ENCODE measurements around the gene HSP90B1. TPM values are rescaled to one million over a fixed set of nuclear protein-coding genes. Genes with fewer than 3 reads are reported as not detected.

HSP90B1 gene
- total RNA-seq, 1 donor from 2014 or later: 1,238 TPM

GRCh38 chr12:103929046-103929783 is 995 bp upstream of the HSP90B1 start:
- peaks cover 16% of the 10 kb centered on the region for H3K36me3 ChIP-seq (ENCODE audit: insufficient read depth, low read length)
- H3K9ac ChIP-seq (ENCODE audit: low read length): peak overlapping the region; percentile 91
- peaks cover 25% of the 10 kb centered on the region for H3K4me1 ChIP-seq (ENCODE audit: insufficient read depth, low read length)
- peak overlapping the region; percentile 94 for H2AFZ ChIP-seq (ENCODE audit: low read depth, low read length)
- peaks cover 9% of the 10 kb centered on the region for H3K4me1 Mint-ChIP-seq (ENCODE audit: low read depth, unreplicated experiment)
- FAIRE-seq (no peak), DNase-seq (ENCODE audit: low read depth) (peak; percentile 87)
- no peaks in the 10 kb centered on the region for H3K9me3 Mint-ChIP-seq (ENCODE audit: unreplicated experiment)
- H3K4me2 ChIP-seq (ENCODE audit: low read length): peak overlapping the region; percentile 89
- H3K79me2 ChIP-seq (ENCODE audit: insufficient read depth, low read length): peaks cover 40% of the 10 kb centered on the region
- H3K9me3 ChIP-seq (ENCODE audit: insufficient read depth, low read depth, low read length): no peaks in the 10 kb centered on the region
- peak overlapping the region; percentile 92 for H3K4me3 Mint-ChIP-seq (ENCODE audit: unreplicated experiment)
- H3K27me3 ChIP-seq (ENCODE audit: insufficient read depth, low read length): no peaks in the 10 kb centered on the region
- peak overlapping the region; percentile 68 for H3K27ac Mint-ChIP-seq (ENCODE audit: unreplicated experiment)
- H4K20me1 ChIP-seq (ENCODE audit: insufficient read depth, low read length): peaks cover 36% of the 10 kb centered on the region
- TF ChIP-seq CTCF (IDR thresholded peaks at IDR 0.05; ENCODE audit: insufficient read depth, low read depth, low read length): no peak
- TF ChIP-seq EZH2 (IDR thresholded peaks at IDR 0.05; ENCODE audit: insufficient read depth, low read length): no peak
- peaks cover 4% of the 10 kb centered on the region for H3K36me3 Mint-ChIP-seq (ENCODE audit: low read depth, unreplicated experiment)
- H3K27ac ChIP-seq (ENCODE audit: low read depth, low read length): peak overlapping the region; percentile 97
- H3K27me3 Mint-ChIP-seq (ENCODE audit: low read depth, unreplicated experiment): no peaks in the 10 kb centered on the region
- H3K4me3 ChIP-seq (ENCODE audit: insufficient read depth, low read depth, low read length): peak overlapping the region; percentile 75

GRCh38 chr12:103929784-103930033 is 501 bp upstream of the HSP90B1 start:
- Histone ChIP-seq H3K36me3 (ENCODE audit: insufficient read depth, low read length) (peaks cover 19% of the 10 kb centered on the region), H2AFZ (ENCODE audit: low read depth, low read length) (peak overlapping the region; percentile 94), H3K4me2 (ENCODE audit: low read length) (peak overlapping the region; percentile 89), H3K4me3 (ENCODE audit: insufficient read depth, low read depth, low read length) (peak overlapping the region; percentile 75), H4K20me1 (ENCODE audit: insufficient read depth, low read length) (peaks cover 39% of the 10 kb centered on the region), H3K79me2 (ENCODE audit: insufficient read depth, low read length) (peaks cover 44% of the 10 kb centered on the region), H3K9ac (ENCODE audit: low read length) (peak overlapping the region; percentile 91), H3K4me1 (ENCODE audit: insufficient read depth, low read length) (peaks cover 28% of the 10 kb centered on the region), H3K9me3 (ENCODE audit: insufficient read depth, low read depth, low read length) (no peaks in the 10 kb centered on the region), H3K27me3 (ENCODE audit: insufficient read depth, low read length) (no peaks in the 10 kb centered on the region), H3K27ac (ENCODE audit: low read depth, low read length) (peak overlapping the region; percentile 97)
- H3K4me1 Mint-ChIP-seq (ENCODE audit: low read depth, unreplicated experiment): peaks cover 9% of the 10 kb centered on the region
- no peaks in the 10 kb centered on the region for H3K27me3 Mint-ChIP-seq (ENCODE audit: low read depth, unreplicated experiment)
- no peak for DNase-seq (ENCODE audit: low read depth)
- no peak for TF ChIP-seq CTCF (IDR thresholded peaks at IDR 0.05; ENCODE audit: insufficient read depth, low read depth, low read length)
- no peak for TF ChIP-seq EZH2 (IDR thresholded peaks at IDR 0.05; ENCODE audit: insufficient read depth, low read length)
- peak overlapping the region; percentile 92 for H3K4me3 Mint-ChIP-seq (ENCODE audit: unreplicated experiment)
- H3K36me3 Mint-ChIP-seq (ENCODE audit: low read depth, unreplicated experiment): peaks cover 6% of the 10 kb centered on the region
- H3K27ac Mint-ChIP-seq (ENCODE audit: unreplicated experiment): peak overlapping the region; percentile 68
- no peaks in the 10 kb centered on the region for H3K9me3 Mint-ChIP-seq (ENCODE audit: unreplicated experiment)
- FAIRE-seq: no peak
